ENCODE results near the gene SMARCC2. TPM values are rescaled to one million over a fixed set of nuclear protein-coding genes. Genes with fewer than 3 reads are reported as not detected.
"Not testable (repeated sequence)": the region's sequence is repeated elsewhere in the genome, so short reads cannot be mapped to it uniquely, and the experiment has no call there.

The SMARCC2 gene
- total RNA-seq, 1 donor from 2014 or later, result 136 TPM

- ATAC-seq (ENCODE audit: low read depth), result no peak
- POLR2A ChIA-PET, result interaction anchor here (0.5 to 9.1 kb wide), 2 partner anchors 18 to 153 kb away, joined by 3 to 111 read pairs; partner anchors contain the start of gene RNF41
- no peak for DNase-seq
- CTCF ChIA-PET, result interaction anchor here (1.5 to 4.8 kb wide), 4 partner anchors 14 to 260 kb away, joined by 4 to 52 read pairs (median 22); partner anchors contain the start of genes ANKRD52, RNF41 and SMARCC2
- no peaks in the 10 kb centered on the region for H3K27me3 Mint-ChIP-seq
- peaks cover 36% of the 10 kb centered on the region for H3K4me1 Mint-ChIP-seq
- H3K27ac Mint-ChIP-seq, result peak overlapping the region; percentile 64
- intact Hi-C loops (cut with micrococcal nuclease), result no loop called here
- H3K36me3 Mint-ChIP-seq (ENCODE audit: low read depth), result peaks cover 46% of the 10 kb centered on the region
- no peak overlapping the region for H3K4me3 Mint-ChIP-seq
- no peak for TF ChIP-seq CTCF (IDR thresholded peaks at IDR 0.05)
- H3K9me3 Mint-ChIP-seq, result no peaks in the 10 kb centered on the region
These were observed 15.0 kb upstream of the SMARCC2 start for GRCh38 chr12:56204275-56204674.

- ChIA-PET POLR2A (interaction anchor here (0.7 to 9.1 kb wide), 2 partner anchors 18 to 19 kb away, joined by 5 to 111 read pairs; partner anchors contain the start of gene RNF41), CTCF (interaction anchor here (0.6 to 1.1 kb wide), 2 partner anchors 10 to 20 kb away, joined by 3 to 5 read pairs; no protein-coding TSS in a partner anchor)
- TF ChIP-seq CTCF (IDR thresholded peaks at IDR 0.05), result no peak
These were observed 13.6 kb upstream of the SMARCC2 start for GRCh38 chr12:56202838-56203237.

DNA sequence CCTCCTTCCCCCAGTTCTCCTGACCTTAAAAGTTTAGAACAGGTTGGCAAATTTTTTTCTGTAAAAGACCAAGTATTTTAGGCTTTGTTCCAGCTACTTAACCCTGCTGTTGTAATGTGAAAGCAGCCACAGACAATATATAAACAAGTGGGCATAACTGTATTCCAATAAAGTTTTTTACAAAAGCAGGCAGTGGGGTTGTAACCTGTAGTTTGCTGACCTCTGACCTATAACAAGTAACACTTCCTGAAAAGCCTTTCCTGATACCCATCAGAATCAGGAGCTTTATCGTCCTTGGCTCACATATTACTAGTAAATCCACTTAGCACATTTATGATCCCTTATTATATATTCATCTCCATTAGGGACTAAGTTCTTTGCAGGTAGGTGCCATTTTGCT is 13.1 kb upstream of the SMARCC2 start:
- no peak for ATAC-seq (ENCODE audit: low read depth)
- POLR2A ChIA-PET, result interaction anchor here (0.6 to 9.1 kb wide), 6 partner anchors 12 to 91 kb away, joined by 3 to 111 read pairs (median 4); partner anchors contain the start of genes RNF41 and SMARCC2
- H3K4me1 Mint-ChIP-seq, result peaks cover 26% of the 10 kb centered on the region
- peaks cover 32% of the 10 kb centered on the region for H3K36me3 Mint-ChIP-seq (ENCODE audit: low read depth)
- no peaks in the 10 kb centered on the region for H3K27me3 Mint-ChIP-seq
- H3K27ac Mint-ChIP-seq, result peak overlapping the region; percentile 19
- H3K4me3 Mint-ChIP-seq, result no peak overlapping the region
- CTCF ChIA-PET, result interaction anchor here (1.1 kb wide), 1 partner anchor 21 kb away, joined by 5 read pairs; no protein-coding TSS in a partner anchor
- H3K9me3 Mint-ChIP-seq, result no peaks in the 10 kb centered on the region
- intact Hi-C loops (cut with micrococcal nuclease), result no loop called here
- DNase-seq, result no peak
- no peak for TF ChIP-seq CTCF (IDR thresholded peaks at IDR 0.05)

More at GRCh38 chr12:56202838-56203237, 13.6 kb upstream of the SMARCC2 start:
- H3K27ac Mint-ChIP-seq, result peak overlapping the region; percentile 19
- DNase-seq (no peak), ATAC-seq (ENCODE audit: low read depth) (no peak)
- no peaks in the 10 kb centered on the region for H3K27me3 Mint-ChIP-seq
- no peak overlapping the region for H3K4me3 Mint-ChIP-seq
- peaks cover 31% of the 10 kb centered on the region for H3K4me1 Mint-ChIP-seq
- intact Hi-C loops (cut with micrococcal nuclease), result no loop called here
- no peaks in the 10 kb centered on the region for H3K9me3 Mint-ChIP-seq
- H3K36me3 Mint-ChIP-seq (ENCODE audit: low read depth), result peaks cover 37% of the 10 kb centered on the region

- Mint-ChIP-seq H3K4me1 (peaks cover 6% of the 10 kb centered on the region), H3K36me3 (ENCODE audit: low read depth) (no peaks in the 10 kb centered on the region), H3K27ac (peak overlapping the region; percentile 5), H3K9me3 (no peaks in the 10 kb centered on the region), H3K4me3 (no peak overlapping the region), H3K27me3 (no peaks in the 10 kb centered on the region)
- POLR2A ChIA-PET, result interaction anchor here (1.3 kb wide), 1 partner anchor 9 kb away, joined by 3 read pairs; no protein-coding TSS in a partner anchor
- ATAC-seq (ENCODE audit: low read depth) (no peak), DNase-seq (no peak)
- no peak for TF ChIP-seq CTCF (IDR thresholded peaks at IDR 0.05)
- intact Hi-C loops (cut with micrococcal nuclease), result no loop called here
- CTCF ChIA-PET, result interaction anchor here (1.0 kb wide), 1 partner anchor 9 kb away, joined by 3 read pairs; the partner anchor contains the start of gene SMARCC2
These were observed 9.6 kb upstream of the SMARCC2 start for GRCh38 chr12:56198836-56199235.

DNA sequence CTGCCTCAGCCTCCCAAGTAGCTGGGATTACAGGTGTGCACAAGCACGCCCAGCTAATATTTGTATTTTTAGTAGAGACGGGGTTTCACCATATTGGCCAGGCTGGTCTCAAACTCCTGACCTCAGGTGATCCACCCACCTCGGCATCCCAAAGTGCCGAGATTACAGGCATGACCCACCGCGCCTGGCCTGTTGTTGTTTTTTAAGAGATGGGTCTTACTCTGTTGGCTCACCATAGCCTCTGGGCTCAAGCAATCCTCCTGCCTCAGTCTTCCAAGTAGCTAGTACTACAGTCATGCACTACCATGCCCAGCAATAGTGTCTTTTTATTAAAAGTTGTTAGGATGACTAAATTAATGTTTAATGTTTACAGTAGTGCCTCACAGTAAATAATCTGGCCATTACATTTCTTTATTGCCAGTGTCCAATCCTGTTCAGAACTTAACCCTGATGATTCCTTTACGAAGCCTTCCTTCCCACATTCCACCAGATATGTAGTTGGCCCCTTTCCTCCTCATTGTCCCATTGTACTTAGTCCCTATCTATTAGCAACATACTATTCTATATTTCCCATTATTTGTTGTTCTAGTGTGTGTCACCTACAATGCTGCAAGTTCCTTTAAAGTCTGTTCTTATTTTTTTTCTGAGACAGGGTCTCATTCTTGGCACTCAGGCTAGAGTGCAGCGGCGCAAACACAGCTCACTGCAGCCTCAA is 8.8 kb upstream of the SMARCC2 start:
- no peak overlapping the region for H3K27ac Mint-ChIP-seq
- no peak for DNase-seq
- intact Hi-C loops (cut with micrococcal nuclease), result no loop called here
- ChIA-PET POLR2A (no interaction called here), CTCF (interaction anchor here (1.0 to 1.3 kb wide), 2 partner anchors 8 to 9 kb away, joined by 3 to 4 read pairs; partner anchors contain the start of gene SMARCC2)
- no peak for TF ChIP-seq CTCF (IDR thresholded peaks at IDR 0.05)
- no peaks in the 10 kb centered on the region for H3K27me3 Mint-ChIP-seq
- no peaks in the 10 kb centered on the region for H3K36me3 Mint-ChIP-seq (ENCODE audit: low read depth)
- no peak overlapping the region for H3K4me3 Mint-ChIP-seq
- no peaks in the 10 kb centered on the region for H3K9me3 Mint-ChIP-seq
- H3K4me1 Mint-ChIP-seq, result peaks cover 10% of the 10 kb centered on the region
- ATAC-seq (ENCODE audit: low read depth), result no peak

GRCh38 chr12:56196818-56197550 is 7.7 kb upstream of the SMARCC2 start:
- DNase-seq; H3K4me1 Mint-ChIP-seq; ATAC-seq (ENCODE audit: low read depth); H3K4me3 Mint-ChIP-seq; H3K9me3 Mint-ChIP-seq; H3K27ac Mint-ChIP-seq; H3K36me3 Mint-ChIP-seq (ENCODE audit: low read depth); H3K27me3 Mint-ChIP-seq; intact Hi-C loops (cut with micrococcal nuclease): not testable (repeated sequence)
- POLR2A ChIA-PET, result interaction anchor here (0.6 to 1.5 kb wide), 3 partner anchors 24 to 172 kb away, joined by 4 to 6 read pairs (median 5); partner anchors contain the start of gene RNF41
- CTCF ChIA-PET, result interaction anchor here (1.3 kb wide), 1 partner anchor 7 kb away, joined by 4 read pairs; the partner anchor contains the start of gene SMARCC2
